GM04503 (cell line): ENCODE measurements around the gene PRR12.
A peak's percentile ranks its signal among the peaks of the same experiment; 100 is the strongest.

Experiments
- DNase-seq: peaks from one replicate; pipeline ENCODE4 v3.0.0-alpha.2; 2012; ENCODE audit warnings: low read depth

PRR12 gene, protein sequence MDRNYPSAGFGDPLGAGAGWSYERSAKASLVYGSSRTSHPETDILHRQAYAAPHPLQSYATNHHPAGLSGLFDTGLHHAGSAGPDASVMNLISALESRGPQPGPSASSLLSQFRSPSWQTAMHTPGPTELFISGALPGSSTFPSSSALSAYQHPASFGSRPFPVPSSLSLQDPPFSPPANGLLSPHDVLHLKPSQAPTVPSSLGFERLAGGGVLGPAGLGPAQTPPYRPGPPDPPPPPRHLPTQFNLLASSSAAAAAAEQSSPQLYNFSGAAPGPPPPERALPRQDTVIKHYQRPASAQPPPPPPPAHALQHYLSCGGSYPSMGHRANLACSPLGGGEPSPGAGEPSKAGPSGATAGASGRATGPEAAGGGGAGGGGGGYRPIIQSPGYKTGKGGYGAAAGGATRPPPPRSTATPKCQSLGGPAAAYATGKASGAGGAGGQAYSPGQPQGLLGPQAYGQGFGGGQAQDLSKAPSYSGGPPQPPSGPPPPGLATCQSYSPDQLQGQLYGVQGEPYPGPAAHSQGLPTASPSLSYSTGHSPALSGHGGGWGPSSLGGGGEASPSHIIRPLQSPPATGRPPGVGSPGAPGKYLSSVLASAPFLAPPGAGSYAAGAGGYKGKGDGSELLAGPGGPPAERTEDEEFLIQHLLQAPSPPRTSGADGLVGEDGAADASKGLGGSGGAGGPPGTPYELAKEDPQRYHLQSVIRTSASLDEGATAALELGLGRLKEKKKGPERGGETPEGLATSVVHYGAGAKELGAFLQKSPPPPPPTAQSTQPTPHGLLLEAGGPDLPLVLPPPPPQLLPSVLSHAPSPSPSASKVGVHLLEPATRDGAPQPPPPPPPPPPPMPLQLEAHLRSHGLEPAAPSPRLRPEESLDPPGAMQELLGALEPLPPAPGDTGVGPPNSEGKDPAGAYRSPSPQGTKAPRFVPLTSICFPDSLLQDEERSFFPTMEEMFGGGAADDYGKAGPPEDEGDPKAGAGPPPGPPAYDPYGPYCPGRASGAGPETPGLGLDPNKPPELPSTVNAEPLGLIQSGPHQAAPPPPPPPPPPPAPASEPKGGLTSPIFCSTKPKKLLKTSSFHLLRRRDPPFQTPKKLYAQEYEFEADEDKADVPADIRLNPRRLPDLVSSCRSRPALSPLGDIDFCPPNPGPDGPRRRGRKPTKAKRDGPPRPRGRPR (N-terminal part only)

GRCh38 chr19:49590971-49591730, at the start of gene PRR12:
Gene PRR12, plus strand, starts transcription at chr19:49591182. Its CDS starts 473 bp downstream, at chr19:49591655.
- no peak for DNase-seq

DNA sequence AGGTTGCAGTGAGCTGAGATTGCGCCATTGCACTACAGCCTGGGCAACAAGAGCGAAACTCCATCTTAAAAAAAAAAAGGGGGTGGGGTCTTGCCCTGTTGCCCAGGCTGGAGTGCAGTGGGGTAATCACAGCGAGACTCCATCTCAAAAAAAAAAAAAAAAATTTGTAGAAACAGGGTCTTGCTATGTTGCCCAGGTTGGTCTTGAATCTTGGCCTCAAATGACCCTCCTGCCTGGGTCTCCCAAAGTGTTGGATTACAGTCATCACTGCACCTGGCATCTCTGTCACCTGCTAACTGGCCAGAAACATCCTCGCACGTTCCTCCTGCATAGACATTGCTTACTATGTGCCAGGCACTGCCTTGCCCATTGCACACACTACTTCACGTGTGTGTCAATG, 49.1 kb upstream of the PRR12 start:
- DNase-seq, result no peak

DNA sequence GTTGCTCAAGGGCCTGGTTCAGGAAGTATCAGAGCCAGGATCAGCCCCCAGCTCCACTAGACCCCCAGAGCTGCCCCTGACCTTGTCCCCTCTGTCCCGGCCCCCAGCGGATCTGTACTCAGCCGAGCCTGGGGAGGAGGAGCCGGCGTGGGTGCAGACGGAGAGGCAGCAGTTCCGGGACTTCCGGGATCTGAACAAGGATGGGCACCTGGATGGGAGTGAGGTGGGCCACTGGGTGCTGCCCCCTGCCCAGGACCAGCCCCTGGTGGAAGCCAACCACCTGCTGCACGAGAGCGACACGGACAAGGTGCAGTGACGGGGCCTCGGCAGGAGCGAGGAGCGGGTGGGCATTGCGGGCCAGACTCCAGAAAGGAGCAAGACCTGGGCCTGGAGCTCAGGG, 48.5 kb upstream of the PRR12 start:
- no peak for DNase-seq

DNA sequence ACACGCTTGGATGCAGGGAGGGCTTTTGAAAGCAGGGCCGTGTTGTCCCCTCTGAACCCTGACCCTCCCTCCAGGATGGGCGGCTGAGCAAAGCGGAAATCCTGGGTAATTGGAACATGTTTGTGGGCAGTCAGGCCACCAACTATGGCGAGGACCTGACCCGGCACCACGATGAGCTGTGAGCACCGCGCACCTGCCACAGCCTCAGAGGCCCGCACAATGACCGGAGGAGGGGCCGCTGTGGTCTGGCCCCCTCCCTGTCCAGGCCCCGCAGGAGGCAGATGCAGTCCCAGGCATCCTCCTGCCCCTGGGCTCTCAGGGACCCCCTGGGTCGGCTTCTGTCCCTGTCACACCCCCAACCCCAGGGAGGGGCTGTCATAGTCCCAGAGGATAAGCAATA, 48.0 kb upstream of the PRR12 start:
- no peak for DNase-seq

DNA sequence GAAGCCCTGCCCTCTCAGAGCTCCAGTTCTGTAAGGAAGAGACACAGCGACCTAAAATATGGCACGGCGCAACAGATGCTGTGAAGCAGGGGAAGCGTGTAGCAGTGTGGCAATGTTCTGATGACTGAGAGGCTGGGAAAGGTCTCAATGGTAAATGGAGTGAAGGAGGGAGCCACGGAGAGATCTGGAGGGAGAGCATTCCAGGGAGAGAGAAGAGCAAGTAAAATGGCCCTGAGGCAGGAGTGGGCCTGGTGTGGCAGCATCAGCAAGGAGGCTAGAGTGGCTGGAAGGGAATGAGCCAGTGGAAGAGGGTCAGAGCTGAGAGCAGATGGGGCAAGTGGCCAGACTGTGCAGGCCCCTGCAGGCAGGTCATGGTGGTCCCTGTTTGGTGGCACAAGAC, 46.8 kb upstream of the PRR12 start:
- DNase-seq, result no peak

GRCh38 chr19:49546825-49547565, 44.0 kb upstream of the PRR12 start:
- peak; percentile 78 for DNase-seq

DNA sequence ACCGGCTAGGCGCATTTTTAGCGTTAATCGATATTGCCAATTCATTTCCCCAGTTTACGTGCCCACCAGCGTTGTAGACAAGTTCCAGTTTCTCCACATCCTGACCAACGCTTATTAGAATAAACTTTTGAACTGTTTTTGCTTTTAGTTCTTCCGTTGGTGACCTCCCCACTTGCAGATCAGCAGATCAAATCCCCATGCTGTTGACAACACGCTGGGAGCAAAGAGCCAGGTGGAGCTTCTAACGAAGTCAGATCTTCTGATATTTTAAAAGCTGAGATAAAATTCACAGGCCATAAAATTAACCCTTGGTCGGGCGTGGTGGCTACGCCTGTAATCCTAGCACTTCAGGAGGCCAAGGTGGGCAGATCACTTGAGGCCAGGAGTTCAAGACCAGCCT, 41.9 kb upstream of the PRR12 start:
- DNase-seq, result no peak

GRCh38 chr19:49551531-49551930, 39.5 kb upstream of the PRR12 start:
- no peak for DNase-seq

DNA sequence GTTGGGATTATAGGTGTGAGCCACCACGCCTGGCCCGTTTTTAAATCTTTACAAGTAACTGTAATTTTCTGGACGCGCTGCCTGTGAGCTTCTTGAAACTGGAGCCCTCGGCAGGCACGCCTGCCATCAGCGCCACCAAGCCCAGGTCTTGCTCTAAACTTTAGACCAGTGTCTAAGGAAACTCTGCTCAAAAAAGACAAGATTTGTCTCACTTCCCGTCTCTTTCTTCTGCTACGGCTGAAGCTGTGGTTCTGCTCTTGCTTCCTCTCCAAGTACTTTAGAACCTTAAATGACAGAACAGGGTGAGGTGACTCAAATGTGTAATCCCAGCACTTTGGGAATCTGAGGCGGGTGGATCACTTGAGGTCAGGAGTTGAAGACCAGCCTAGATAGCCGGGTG, 38.2 kb upstream of the PRR12 start:
- no peak for DNase-seq

DNA sequence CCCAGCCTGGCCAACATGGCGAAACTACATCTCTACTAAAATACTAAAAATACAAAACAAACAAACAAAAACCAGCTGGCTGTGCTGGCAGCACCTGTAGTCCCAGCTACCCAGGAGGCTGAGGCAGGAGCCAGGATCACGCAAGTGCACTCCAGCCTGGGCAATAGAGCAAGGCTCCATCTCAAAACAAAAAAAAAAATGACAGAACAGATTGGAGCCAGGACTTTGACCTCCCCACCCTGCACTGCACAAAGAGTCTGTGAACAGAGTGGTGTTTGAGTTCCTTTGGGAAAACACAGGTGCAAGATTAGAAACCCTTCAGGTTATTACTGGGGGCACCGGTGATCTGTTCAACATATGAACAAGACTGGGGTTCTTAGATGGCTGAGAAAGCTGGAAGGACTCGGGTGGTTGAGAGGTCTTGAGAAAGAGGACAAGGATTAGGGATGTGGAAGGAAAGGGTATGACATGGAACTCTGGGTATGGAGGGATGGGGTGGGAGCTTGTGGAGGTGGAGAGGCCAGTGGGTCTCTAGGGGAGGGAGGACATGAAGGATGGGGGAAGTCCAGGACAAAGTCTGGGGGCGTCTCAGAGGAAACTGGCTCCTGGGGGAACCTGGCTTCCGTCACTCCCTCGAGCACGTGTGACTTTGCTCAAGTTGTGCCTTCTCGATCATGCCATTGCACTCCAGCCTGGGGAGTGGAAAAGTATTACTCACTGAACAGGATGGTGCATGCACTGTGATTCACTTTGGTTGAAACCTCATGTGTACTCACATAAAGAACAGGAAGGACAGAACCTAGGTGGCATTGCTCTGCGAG, 37.3 kb upstream of the PRR12 start:
- DNase-seq, result peak; percentile 45

DNA sequence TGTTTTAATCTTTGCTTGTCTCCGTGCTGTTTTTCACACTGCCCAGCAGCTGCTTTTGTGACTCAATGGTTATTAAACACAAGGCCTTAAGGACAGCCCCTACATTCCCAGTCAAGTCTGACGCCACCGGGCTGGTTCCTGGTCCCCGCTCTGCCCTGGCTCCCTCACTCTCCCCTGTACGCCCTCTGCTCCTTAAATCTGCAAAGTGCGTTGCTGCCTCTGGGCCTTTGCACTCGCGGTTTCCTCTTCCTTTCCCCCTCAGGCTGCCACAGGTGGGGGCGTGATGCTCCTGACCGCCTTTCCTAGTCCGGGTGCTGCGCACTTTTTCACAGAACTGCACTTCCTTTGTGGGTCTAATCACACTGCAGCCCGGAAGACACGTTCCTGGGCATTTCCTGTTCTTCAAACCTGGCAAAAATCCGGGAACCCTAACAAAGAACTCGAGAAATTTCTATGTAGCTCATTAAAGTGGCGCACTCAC, 36.2 kb upstream of the PRR12 start:
- DNase-seq, result no peak

GRCh38 chr19:49555600-49556411, 35.2 kb upstream of the PRR12 start:
- no peak for DNase-seq

DNA sequence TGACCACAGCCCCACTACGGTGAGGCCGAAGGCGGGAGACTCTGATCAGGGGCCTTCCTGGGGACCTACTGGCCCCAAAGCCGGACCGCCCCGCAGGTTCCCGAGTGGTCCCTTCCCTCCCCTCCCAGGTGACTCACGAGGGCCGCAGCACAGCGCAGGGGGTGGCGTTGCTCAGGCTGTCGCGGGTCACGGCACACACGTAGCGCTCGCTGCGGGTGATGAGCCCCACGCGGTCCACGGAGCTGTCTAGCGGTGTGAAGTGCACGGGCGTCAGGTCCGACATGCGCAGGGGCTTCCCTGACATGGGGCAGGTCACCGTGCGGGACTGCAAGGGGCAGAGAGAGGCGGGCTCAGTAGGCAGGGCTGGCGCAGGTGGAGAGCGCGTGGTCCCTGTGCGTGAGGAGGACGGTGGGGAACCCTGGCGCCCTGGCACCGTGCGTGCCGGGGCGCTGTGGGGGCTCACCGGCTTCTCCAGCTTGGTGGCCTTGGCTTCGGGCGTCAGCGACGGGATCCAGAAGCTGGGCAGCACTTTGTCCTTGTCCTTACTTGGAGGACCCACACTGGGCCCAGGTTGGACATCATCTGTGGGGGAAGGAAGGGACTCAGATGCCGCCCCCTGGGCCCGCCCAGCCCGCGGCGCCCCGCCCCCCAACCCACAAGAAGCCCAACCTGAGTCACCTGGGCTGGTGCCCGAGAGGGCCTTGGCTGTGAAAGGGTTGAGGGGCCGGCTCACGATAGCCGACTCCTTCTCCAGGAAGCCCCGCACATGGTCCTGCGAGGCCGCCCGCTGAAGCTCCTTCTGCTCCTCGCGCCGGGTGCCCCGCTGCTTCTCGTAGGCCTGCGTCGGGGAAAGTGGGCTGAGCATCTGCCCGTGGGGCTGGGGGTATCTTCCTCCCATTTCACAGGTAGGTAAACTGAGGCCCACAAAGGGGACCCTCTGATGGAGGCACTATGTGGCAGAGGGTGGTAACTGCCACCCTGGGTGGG, 34.3 kb upstream of the PRR12 start:
- DNase-seq, result no peak

- DNase-seq, result no peak
Observed at GRCh38 chr19:49557641-49558325, 33.2 kb upstream of the PRR12 start.

GRCh38 chr19:49558591-49558990, 32.4 kb upstream of the PRR12 start:
- DNase-seq, result no peak

- no peak for DNase-seq
Observed at GRCh38 chr19:49559443-49559842, 31.5 kb upstream of the PRR12 start.

- no peak for DNase-seq
Observed at GRCh38 chr19:49559928-49560327, 31.1 kb upstream of the PRR12 start.
